Thoracic aorta (tissue), 2 donors: Measurements from ENCODE around the gene MPHOSPH8. TPM values are rescaled to one million over a fixed set of nuclear protein-coding genes. Genes with fewer than 3 reads are reported as not detected.

Source experiments
- ATAC-seq: fragments of 150-250 bp; one replicate; pipeline ENCODE4 v1.8.0; 2017; ENCODE audit warnings: low read depth; ENCODE audit not compliant: insufficient number of reproducible peaks, low FRiP score
- DNase-seq: peaks from one replicate; pipeline ENCODE4 v3.0.0-alpha.2; 2020; ENCODE audit warnings: low spot score
- H3K27ac ChIP-seq, 2 donors: fragments of 200-600 bp; sonication (generic); 1 replicate in 1 of 2; 2 replicates in 1 of 2; pipeline ENCODE4 v1.5.1; 2016; ENCODE audit warnings: mild to moderate bottlenecking in 2 of 2, moderate library complexity in 2 of 2
- H3K27me3 ChIP-seq: fragments of 200-600 bp; sonication (generic); replicated peaks from 2 replicates; pipeline ENCODE4 v1.6.0; 2016; ENCODE audit warnings: mild to moderate bottlenecking; ENCODE audit not compliant: insufficient read depth
- H3K36me3 ChIP-seq: fragments of 200-600 bp; sonication (generic); one replicate; pipeline ENCODE4 v1.5.1; 2016
- H3K4me1 ChIP-seq, 2 donors: fragments of 200-600 bp; sonication (generic); 1 replicate in 1 of 2; 2 replicates in 1 of 2; pipeline versions ENCODE4 v1.5.1 to v1.6.0; 2016; ENCODE audit warnings: low read depth in 2 of 2, mild to moderate bottlenecking in 1 of 2; ENCODE audit not compliant: control insufficient read depth in 1 of 2
- H3K4me3 ChIP-seq: fragments of 200-600 bp; sonication (generic); 2 replicates; pipeline ENCODE4 v1.5.1; 2016; ENCODE audit warnings: mild to moderate bottlenecking
- H3K9me3 ChIP-seq: fragments of 200-600 bp; sonication (generic); 2 replicates; pipeline ENCODE4 v1.5.1; 2016
- CTCF ChIP-seq: fragments of 200-600 bp; sonication (generic); IDR thresholded peaks from one replicate; pipeline ENCODE4 v1.5.1; 2019; ENCODE audit warnings: antibody characterized with exemption
- total RNA-seq, 2 donors: library from RNA; depleted of rRNA; stranded (reverse); fragments of >200 nt; gene quantifications; one replicate each; pipeline versions ENCODE4 v1.1.0 to v1.2.3, GENCODE V29; 2016

The MPHOSPH8 gene
- 10 to 100 TPM; 24.8 to 56.3 TPM for total RNA-seq

GRCh38 chr13:19633479-19634255 lies at the start of gene MPHOSPH8:
TSS of gene MPHOSPH8 (plus strand) at chr13:19633659. CDS start at chr13:19633749, 90 bp downstream.
- Histone ChIP-seq H3K27me3 (no peaks in the 10 kb centered on the region), H3K4me3 (peak within 1 kb of the TSS; percentile 96), H3K9me3 (no peaks in the 10 kb centered on the region), H3K27ac (peak within 1 kb of the TSS; percentile 90 to 92), H3K36me3 (no peaks in the 10 kb centered on the region), H3K4me1 (peaks cover 16 to 29% of the 10 kb centered on the region in 2 donors)
- no peak for TF ChIP-seq CTCF
- DNase-seq (peak; percentile 78), ATAC-seq (peak; percentile 100)

DNA sequence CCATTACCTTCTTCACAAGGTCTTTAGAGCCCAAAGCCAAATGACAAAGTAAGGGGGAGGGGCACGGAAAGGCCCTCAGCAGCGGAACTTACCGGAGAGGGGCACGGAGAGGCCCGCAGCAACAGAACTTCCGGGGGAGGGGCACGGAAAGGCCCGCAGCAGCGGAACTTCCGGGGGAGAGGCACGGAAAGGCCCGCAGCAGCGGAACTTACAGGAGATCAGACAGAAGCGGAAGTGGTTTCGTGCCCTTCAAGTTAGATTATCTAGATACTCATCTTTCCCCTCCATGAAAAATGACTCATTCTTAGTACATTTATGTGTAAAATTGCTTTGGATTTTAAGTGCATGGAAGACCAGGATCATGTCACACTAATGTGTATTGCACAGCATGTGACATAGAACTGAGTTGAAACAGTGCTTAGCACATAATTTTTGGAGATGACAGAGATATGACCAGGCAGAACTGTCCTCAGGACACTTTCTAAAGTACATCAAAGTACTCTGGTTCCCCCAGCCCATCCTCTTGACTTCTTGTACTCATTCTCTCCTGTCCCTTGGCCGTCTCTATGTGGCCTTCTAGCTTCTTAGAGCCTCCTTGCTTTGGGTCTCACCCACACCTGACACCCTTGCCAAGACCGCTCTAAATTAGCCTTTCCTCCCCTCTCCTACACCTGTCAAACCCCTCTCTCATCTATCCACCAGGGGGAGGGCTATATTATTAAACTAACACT lies 46.4 kb upstream of the MPHOSPH8 start:
- Histone ChIP-seq H3K9me3 (no peaks in the 10 kb centered on the region), H3K27ac (no peak overlapping the region), H3K4me1 (no peaks in the 10 kb centered on the region), H3K36me3 (no peaks in the 10 kb centered on the region), H3K4me3 (peak overlapping the region; percentile 37), H3K27me3 (no peaks in the 10 kb centered on the region)
- DNase-seq: no peak
- no peak for TF ChIP-seq CTCF
- ATAC-seq: no peak

GRCh38 chr13:19587635-19588300 lies 45.7 kb upstream of the MPHOSPH8 start:
- no peaks in the 10 kb centered on the region for H3K9me3 ChIP-seq
- no peak for ATAC-seq
- H3K27ac ChIP-seq: no peak overlapping the region
- no peak for DNase-seq
- H3K4me1 ChIP-seq: no peaks in the 10 kb centered on the region
- TF ChIP-seq CTCF: no peak
- peak overlapping the region; percentile 37 for H3K4me3 ChIP-seq
- no peaks in the 10 kb centered on the region for H3K36me3 ChIP-seq
- H3K27me3 ChIP-seq: no peaks in the 10 kb centered on the region

DNA sequence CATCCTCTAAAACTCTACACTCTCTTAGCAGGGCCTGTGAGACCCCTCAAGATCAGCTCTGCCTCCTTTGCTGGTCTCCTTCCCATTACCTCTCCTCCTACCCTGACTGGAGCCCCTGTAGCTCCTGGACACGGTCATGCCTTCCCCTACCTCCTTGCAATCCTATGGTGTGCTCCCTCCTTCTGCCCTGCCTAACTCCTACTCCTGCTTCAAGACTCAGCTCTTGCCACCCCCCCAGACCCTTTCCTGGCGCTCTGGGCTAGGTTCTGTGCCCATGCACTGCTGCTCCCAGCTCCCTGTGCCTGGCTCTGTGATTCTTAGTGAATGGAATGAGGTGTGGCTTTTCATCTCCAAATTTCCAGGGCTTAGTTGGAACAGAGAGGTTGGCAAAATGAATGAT lies 44.1 kb upstream of the MPHOSPH8 start:
- H3K4me3 ChIP-seq: no peak overlapping the region
- H3K4me1 ChIP-seq: no peaks in the 10 kb centered on the region
- no peak overlapping the region for H3K27ac ChIP-seq
- H3K27me3 ChIP-seq: no peaks in the 10 kb centered on the region
- H3K9me3 ChIP-seq: no peaks in the 10 kb centered on the region
- TF ChIP-seq CTCF: no peak
- H3K36me3 ChIP-seq: no peaks in the 10 kb centered on the region
- ATAC-seq (no peak), DNase-seq (no peak)

- no peak for TF ChIP-seq CTCF
- Histone ChIP-seq H3K4me3 (no peak overlapping the region), H3K27me3 (no peaks in the 10 kb centered on the region), H3K36me3 (no peaks in the 10 kb centered on the region), H3K9me3 (no peaks in the 10 kb centered on the region), H3K27ac (no peak overlapping the region), H3K4me1 (no peaks in the 10 kb centered on the region)
- no peak for ATAC-seq
- no peak for DNase-seq
Observed at GRCh38 chr13:19590423-19590822, 43.0 kb upstream of the MPHOSPH8 start.
